ENCODE measurements around the gene CFAP77. TPM values are rescaled to one million over a fixed set of nuclear protein-coding genes. Genes with fewer than 3 reads are reported as not detected.

Gene CFAP77
- polyA plus RNA-seq, 1 donor = not detected

GRCh38 chr9:132457504-132458236, 47.7 kb downstream of the CFAP77 start:
- DNase-seq = no peak

DNA sequence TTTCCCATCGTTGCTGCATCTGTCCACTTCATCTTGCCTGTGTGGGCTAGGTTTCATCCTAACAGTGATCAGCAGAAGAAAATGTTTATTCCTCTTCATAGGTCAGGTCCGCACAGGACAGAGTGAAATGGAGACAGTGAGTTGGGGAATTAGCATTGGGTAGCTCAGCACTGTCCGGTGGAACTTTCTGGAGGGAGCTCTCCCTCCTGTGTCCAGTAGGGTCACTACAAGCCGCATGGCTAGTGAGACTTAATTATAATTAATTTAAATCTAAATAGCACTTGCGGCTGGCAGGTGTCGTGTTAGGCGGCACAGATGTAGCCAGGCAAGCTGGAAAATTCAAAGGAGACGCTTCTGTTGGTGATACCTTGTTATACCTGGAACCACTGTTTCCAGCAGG, 48.4 kb downstream of the CFAP77 start:
- no peak for DNase-seq

DNA sequence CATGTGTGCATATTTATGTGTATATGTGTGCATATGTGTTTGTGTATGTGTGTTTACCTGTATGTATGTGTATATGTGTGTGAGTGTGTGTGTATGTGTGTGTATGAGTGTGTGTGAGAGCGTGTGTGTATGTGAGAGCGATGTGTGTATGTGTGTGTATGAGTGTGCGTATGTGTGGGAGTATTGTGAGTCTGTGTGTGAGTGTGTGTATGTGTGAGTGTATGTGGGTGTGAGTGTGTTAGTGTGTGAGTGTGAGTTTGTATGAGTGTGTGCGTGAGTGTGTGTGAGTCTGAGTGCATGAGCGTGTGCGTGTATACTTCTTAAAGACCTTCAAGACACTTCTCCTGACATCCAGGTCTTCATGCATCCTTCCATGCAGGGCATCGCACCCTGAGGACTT, 49.6 kb downstream of the CFAP77 start:
- DNase-seq = no peak

DNA sequence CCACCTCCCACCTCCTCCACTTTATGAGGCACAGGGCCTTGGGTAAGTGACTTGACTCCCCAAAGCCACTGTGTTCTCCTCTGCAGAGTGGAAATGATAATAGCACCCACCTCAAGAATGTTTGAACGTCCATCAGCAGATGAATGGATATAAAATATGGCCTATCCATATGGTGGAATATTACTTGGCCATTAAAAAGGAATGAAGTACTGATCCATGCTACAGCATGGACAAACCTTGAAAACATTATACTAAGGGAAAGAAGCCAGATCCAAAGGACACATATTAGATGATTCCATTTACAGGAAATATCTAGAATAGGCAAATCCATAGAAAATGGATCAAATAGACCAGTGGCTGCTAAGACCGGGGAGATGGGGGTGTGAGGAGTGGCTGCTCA, 50.2 kb downstream of the CFAP77 start:
- DNase-seq = no peak

DNA sequence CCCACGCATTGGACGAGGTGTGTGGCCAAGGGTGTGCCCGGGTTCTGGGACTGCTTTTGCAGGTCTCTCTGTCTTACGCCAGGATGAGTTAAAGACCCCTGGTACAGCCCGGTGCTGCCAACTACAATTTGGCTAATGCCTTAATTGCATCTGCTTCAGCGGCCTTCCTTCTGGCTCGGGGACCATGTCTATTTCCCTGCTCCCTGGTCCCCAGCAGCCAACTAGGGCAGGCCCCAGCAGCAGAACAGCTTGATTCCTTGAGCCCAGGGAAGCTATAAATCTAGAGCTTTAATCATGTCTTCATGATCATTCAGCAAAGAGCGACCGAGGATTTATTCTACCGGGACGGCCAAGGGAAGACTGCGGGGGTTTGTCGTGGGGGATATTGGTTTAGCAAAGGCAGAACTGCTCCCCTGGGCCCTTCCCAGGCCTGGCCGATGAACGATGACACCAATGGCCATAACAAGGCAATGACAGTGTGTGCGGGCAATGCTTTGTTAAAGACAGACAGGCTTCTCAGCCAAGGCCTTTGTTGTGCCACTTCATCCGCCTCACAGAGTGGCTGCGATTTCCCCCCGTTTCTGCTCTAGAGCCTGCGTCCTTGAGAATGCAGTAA, 51.4 kb downstream of the CFAP77 start:
- DNase-seq = no peak

DNA sequence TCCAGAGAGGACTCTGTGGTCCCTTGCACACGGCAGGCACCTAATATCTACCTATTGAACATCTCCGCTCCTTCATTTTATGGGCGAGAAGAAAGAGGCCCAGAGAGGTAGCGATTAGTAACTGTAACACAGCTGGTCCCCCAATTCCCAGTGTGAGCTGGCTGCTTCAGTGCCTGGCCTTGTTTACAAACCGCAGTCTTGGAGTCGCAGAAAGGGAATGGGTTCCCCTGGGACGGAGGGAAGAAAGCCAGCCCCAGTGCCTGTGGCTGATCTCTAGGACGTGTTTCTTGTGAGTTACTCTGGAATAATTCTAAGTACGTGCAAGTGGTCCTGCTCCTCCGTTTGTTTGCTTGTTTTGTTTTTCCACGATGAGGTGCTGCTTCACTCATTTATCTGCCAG, 52.0 kb downstream of the CFAP77 start:
- no peak for DNase-seq

DNA sequence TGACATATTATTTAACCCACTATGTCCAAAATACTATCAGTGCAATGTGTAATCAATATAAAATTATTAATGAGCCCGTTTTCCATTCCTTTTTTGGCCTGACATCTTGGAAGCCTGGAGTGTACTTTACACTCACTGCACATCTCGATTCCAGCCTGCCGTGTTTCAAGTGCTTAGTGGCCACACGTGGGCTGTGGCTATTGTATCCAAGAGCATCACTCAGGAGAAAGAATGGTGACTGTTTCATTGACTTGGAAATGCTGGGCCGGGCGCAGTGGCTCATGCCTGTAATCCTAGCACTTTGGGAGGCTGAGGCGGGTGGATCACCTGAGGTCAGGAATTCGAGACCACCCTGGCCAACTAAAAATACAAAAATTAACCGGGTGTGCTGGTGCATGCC, 54.5 kb downstream of the CFAP77 start:
- DNase-seq = no peak

- no peak for DNase-seq
Observed at GRCh38 chr9:132465131-132465635, 55.2 kb downstream of the CFAP77 start.

GRCh38 chr9:132472199-132472598, 62.2 kb downstream of the CFAP77 start:
- DNase-seq = no peak

DNA sequence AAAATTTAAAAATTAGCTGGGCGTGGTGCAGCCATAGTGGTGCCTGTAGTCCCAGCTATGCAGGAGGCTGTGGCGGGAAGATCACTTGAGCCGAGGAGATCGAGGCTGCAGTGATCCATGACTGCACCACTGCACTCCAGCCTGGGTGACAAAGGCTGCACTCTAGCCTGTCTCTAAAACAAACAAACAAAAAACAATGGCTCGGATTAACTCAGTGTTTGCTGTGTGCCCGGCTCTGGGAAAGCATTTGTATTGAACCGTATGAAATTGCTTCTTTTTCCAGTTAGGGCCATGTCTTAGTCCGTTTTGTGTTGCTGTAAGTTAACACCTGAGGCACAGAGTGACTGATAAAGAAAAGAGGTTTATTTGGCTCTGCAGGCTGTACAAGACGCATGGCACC, 62.6 kb downstream of the CFAP77 start:
- DNase-seq = no peak

- no peak for DNase-seq
Observed at GRCh38 chr9:132474253-132474652, 64.2 kb downstream of the CFAP77 start.

DNA sequence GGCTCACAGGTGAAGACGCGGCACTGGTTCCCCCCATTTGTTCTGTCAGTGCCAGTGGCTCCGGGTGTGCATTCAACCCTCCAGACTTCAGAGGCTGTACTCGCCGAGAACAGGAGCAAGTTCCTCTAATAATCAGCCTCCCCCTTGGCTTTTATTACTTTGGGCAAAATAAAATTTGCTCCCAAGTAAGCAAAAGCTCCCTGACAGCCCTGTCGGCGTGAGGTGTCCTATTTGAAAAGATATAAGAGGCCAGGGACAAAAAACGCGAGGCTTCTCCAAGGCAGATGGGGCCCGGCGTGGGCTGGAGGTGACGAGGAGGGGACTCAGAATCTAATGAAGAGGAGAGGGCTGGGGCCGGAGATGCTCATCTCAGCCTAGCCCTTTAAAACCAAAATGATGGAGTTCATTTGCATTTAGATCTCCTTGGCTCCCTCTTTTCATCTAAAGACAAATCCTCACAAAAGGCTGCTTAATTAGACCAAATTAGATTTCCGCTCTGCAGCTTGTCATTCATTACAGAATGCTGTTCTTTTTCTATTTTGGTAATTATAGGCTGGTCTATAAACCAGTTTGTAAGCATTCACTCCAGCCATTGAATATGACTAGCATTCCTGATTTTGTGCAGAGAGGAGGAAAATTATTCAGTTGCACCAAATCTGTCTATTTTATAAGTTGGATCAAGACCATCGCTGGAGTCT, 68.5 kb downstream of the CFAP77 start:
- no peak for DNase-seq

GRCh38 chr9:132479733-132480132, 69.7 kb downstream of the CFAP77 start:
- no peak for DNase-seq

DNA sequence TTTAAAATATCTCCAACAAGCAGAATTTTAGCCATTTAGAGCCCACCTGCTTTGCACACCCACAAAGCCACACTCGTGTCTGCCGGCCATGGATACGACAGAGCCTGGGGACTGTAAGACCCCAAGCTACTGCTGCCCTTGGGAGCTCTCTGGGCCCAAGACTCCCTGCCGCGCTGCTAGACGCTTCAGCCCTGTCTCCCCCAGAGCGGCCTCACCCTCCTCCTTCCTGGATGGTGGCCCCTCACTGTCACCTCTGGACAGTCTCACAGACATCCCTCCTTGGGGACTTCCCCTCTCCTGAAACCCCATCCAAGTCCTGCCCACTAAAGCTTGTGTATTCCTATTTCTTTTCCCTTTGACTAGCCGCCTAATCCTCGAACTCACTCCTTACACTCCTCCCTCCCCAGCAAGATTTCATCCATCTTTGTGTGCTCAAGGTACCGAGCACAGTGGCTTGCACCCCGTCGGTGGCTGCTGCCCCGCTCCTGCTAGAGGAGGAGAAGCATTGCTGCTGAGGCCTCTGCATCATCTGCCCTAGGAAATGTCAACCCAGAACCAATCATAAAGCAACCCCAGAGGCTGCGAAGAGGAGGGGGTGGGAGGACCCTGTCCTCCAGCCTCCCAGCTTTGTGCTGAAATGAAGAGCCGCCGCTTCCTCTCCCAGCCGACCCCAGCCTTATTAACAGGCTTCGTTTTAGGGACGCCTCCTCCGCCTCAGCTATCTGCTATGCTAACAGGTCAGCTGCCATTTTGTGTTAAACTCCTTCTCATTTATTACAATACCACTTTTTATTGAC, 71.2 kb downstream of the CFAP77 start:
- no peak for DNase-seq

- DNase-seq = no peak
Observed at GRCh38 chr9:132482196-132482813, 72.3 kb downstream of the CFAP77 start.

DNA sequence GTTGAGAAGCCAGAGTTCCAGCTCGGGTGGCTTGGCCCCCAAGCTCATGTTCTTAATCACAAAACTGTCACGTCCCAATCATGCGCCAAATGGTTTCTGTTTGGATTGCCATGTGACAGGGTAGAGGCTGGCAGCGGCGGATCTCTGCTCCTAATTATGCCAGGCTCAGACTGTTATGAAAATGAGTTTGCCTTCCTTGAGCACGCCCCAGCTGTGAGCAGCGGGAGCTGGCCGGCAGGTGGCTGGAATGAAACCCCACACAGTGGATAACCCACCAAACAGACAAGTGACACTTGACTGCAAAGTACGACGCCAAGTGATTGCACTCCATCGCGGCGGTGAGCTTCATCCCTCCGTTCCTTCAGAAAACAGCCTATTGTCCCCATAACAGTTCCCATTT, 75.4 kb downstream of the CFAP77 start:
- DNase-seq = no peak

- DNase-seq = no peak
Observed at GRCh38 chr9:132486706-132487350, 76.8 kb downstream of the CFAP77 start.

- no peak for DNase-seq
Observed at GRCh38 chr9:132487351-132487791, 77.4 kb downstream of the CFAP77 start.

- no peak for DNase-seq
Observed at GRCh38 chr9:132487980-132488535, 78.0 kb downstream of the CFAP77 start.

DNA sequence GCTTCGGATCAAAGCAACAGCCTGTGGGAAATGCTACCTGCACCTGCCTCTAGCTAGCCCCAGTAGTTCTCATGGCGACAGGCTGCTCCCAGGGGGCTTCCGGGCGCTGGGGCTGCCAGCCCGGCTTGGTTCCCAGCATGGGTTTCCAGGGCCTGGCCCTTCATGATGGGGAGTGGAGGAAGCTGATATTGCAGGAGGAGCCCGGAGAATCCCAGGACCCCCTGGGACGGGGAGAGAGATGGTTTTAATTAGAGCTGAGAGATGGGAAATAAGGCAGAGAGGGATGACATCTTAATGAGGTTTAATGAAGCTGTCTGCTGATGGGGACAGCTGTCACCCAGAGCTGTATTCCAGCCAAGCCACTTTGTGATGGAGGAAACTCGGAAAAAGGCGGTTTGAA, 78.6 kb downstream of the CFAP77 start:
- DNase-seq = no peak

DNA sequence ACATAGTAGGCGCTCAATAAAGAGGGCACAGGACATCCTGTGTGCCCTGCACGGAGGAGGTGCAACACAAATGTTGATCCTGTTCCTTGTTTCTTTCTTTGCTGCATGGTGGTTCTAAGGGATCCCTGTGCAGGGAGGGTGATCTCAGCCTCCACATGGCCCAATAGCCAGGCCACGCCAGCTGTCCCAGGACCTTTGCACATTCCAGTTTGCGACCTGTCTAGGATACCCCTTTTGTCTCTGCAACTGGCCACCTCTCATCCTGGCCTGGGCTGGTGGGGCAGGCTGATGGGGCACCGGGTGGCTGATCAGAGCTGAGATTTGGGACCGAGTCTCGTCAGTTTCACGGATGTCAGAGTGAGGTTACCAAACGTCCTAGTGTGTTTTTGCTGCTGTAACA, 79.5 kb downstream of the CFAP77 start:
- DNase-seq = no peak
